Adipocyte (in vitro differentiated cells): ENCODE results near the gene RNF111.
A peak's percentile ranks its signal among the peaks of the same experiment; 100 is the strongest.
"Not testable (repeated sequence)": the region's sequence is repeated elsewhere in the genome, so short reads cannot be mapped to it uniquely, and the experiment has no call there.

ENCODE experiments used
- DNase-seq: peaks from one replicate; pipeline ENCODE4 v3.0.0-alpha.2; 2015; ENCODE audit warnings: low read depth
- H3K27me3 ChIP-seq: replicated peaks from 2 replicates; pipeline ENCODE4 v1.7.0; 2013; ENCODE audit warnings: mild to moderate bottlenecking, low read length, moderate library complexity; ENCODE audit not compliant: control insufficient read depth, insufficient read depth
- H3K36me3 ChIP-seq: 2 replicates; pipeline ENCODE4 v1.7.0; 2013; ENCODE audit warnings: low read length, mild to moderate bottlenecking, moderate library complexity; ENCODE audit not compliant: control insufficient read depth, insufficient read depth, severe bottlenecking
- H3K4me1 ChIP-seq: 2 replicates; pipeline ENCODE4 v1.7.0; 2013; ENCODE audit warnings: mild to moderate bottlenecking, low read length, moderate library complexity; ENCODE audit not compliant: control insufficient read depth, insufficient read depth
- H3K4me3 ChIP-seq: 2 replicates; pipeline ENCODE4 v1.7.0; 2013; ENCODE audit warnings: mild to moderate bottlenecking, low read length, moderate library complexity
- H3K9ac ChIP-seq: 2 replicates; pipeline ENCODE4 v1.7.0; 2013; ENCODE audit warnings: mild to moderate bottlenecking, low read length, moderate library complexity
- H3K9me3 ChIP-seq: 2 replicates; pipeline ENCODE4 v1.7.0; 2013; ENCODE audit warnings: mild to moderate bottlenecking, low read length, moderate library complexity; ENCODE audit not compliant: control insufficient read depth

The RNF111 gene

DNA sequence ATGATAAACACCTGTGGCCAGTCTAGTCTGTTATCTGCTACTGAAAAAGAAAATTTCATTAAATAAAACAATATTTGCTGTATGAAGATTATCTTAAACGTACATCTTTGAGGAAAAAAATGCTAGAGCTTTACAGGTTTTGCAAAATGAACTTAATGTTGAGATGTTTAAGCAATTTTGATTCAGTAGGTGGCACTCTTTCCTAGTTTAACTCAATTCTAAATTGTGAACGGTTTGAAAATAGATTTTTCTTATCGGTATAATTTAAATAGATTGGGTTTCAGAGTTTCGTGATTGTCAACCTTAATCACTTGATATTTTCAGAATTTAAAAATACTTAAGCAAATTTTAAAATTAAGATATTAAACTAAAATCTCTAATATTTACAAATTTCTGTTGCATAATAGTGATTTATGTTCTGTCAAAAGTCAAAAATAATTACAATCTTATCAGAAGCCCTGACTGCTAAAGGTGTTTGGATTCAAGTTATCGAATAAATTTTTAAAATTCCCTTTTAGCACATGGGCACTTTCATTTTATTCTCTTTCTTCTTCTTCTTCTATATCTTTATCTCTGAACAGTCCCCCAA lies 7.0 kb upstream of the RNF111 start:
- Histone ChIP-seq H3K9me3 (no peaks in the 10 kb centered on the region), H3K4me3 (no peak overlapping the region), H3K9ac (no peak overlapping the region), H3K4me1 (peaks cover 26% of the 10 kb centered on the region), H3K36me3 (no peaks in the 10 kb centered on the region), H3K27me3 (no peaks in the 10 kb centered on the region)
- peak; percentile 79 for DNase-seq

DNA sequence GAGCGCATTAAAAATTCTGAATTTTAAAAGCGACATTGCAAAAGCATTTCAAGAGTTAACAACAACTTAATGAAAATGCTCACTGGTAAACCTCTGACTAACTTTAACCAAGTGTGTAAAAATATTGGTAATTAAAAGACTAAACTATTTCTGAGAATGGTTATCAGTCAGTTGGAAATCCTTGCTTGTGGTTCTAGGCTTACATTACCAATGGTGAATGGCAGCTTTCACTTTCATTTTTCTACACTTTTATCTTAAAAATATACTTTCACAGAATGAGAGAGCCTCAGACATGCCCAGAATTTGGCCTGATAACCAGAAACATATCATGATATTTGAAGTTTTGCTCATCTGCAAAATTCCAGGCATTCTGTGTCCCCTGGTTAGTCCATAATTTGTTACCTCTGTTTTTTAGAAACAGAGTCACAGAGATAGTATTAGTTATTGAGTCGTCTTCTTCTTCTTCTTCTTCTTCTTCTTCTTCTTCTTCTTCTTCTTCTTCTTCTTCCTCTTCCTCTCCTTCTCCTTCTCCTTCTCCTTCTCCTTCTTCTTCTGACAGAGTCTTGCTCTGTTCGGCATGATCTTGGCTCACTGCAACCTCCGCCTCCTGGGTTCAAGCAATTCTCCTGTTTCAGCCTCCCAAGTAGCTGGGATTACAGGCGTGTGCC lies 5.5 kb upstream of the RNF111 start:
- Histone ChIP-seq H3K4me1 (peaks cover 30% of the 10 kb centered on the region), H3K36me3 (no peaks in the 10 kb centered on the region), H3K9me3 (no peaks in the 10 kb centered on the region), H3K27me3 (no peaks in the 10 kb centered on the region), H3K4me3 (no peak overlapping the region), H3K9ac (no peak overlapping the region)
- no peak for DNase-seq

GRCh38 chr15:58983261-58983660 lies 4.2 kb upstream of the RNF111 start:
- no peaks in the 10 kb centered on the region for H3K9me3 ChIP-seq
- peaks cover 33% of the 10 kb centered on the region for H3K4me1 ChIP-seq
- no peaks in the 10 kb centered on the region for H3K36me3 ChIP-seq
- no peaks in the 10 kb centered on the region for H3K27me3 ChIP-seq
- no peak for DNase-seq
- peak overlapping the region; percentile 22 for H3K9ac ChIP-seq
- no peak overlapping the region for H3K4me3 ChIP-seq

DNA sequence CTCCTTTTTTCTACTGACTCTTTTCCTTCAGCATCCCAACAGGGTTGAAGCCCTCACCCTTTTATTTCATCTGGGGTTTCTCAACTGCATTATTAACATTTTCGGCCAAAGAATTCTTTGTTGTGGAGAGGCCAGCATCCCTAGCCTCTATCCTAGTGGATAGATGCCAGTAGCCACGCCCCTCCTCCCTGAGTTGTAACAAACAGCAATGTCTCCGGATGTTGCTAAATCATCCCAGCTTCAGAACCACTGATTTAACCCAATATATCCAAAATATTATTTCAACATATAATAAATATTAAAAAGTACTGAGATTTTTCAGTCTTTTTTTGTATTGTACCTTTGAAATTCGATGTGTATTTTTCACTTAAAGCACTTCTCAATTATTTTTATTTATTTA lies 2.0 kb upstream of the RNF111 start:
- H3K9me3 ChIP-seq: no peaks in the 10 kb centered on the region
- peak overlapping the region; percentile 27 for H3K9ac ChIP-seq
- peaks cover 39% of the 10 kb centered on the region for H3K4me1 ChIP-seq
- H3K4me3 ChIP-seq: no peak overlapping the region
- peak; percentile 73 for DNase-seq
- H3K36me3 ChIP-seq: no peaks in the 10 kb centered on the region
- no peaks in the 10 kb centered on the region for H3K27me3 ChIP-seq

DNA sequence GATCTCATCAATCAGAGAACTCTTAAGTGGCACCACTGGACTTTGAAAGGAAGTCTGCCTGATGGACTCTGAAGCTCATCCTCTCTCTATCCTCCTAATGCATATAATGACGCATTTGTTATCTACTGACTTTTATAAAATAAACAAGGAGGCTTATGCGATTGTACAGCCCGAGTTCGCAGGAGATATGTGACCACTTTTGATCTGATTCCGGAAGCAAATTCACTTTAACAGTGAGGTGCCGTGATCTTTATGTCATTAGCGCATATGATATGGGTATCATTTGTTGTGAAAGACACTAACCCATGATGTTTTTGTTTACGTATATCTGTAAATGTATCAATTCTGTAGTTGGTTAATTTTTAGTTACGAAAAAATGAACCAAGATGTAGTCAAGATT lies 427 bp upstream of the RNF111 start:
- Histone ChIP-seq H3K27me3 (no peaks in the 10 kb centered on the region), H3K36me3 (peaks cover 4% of the 10 kb centered on the region), H3K9ac (peak overlapping the region; percentile 97), H3K4me1 (peaks cover 41% of the 10 kb centered on the region), H3K9me3 (no peaks in the 10 kb centered on the region), H3K4me3 (peak overlapping the region; percentile 100)
- peak; percentile 42 for DNase-seq

- Histone ChIP-seq H3K9ac (peak overlapping the region; percentile 97), H3K36me3 (peaks cover 9% of the 10 kb centered on the region), H3K27me3 (no peaks in the 10 kb centered on the region), H3K9me3 (no peaks in the 10 kb centered on the region), H3K4me1 (peaks cover 41% of the 10 kb centered on the region), H3K4me3 (peak overlapping the region; percentile 100)
- DNase-seq: peak; percentile 84
These were observed 733 bp downstream of the RNF111 start for GRCh38 chr15:58988006-58988785.

GRCh38 chr15:58992181-58992580 lies 4.7 kb downstream of the RNF111 start:
- Histone ChIP-seq H3K9ac (no peak overlapping the region), H3K4me1 (peaks cover 29% of the 10 kb centered on the region), H3K36me3 (peaks cover 9% of the 10 kb centered on the region), H3K9me3 (no peaks in the 10 kb centered on the region), H3K27me3 (no peaks in the 10 kb centered on the region), H3K4me3 (no peak overlapping the region)
- no peak for DNase-seq

- DNase-seq: no peak
- Histone ChIP-seq H3K4me3 (no peak overlapping the region), H3K4me1 (peaks cover 24% of the 10 kb centered on the region), H3K36me3 (peaks cover 9% of the 10 kb centered on the region), H3K27me3 (no peaks in the 10 kb centered on the region), H3K9ac (no peak overlapping the region), H3K9me3 (no peaks in the 10 kb centered on the region)
These were observed 7.5 kb downstream of the RNF111 start for GRCh38 chr15:58994906-58995453.

GRCh38 chr15:58999694-59000093 lies 12.2 kb downstream of the RNF111 start:
- H3K9ac ChIP-seq: no peak overlapping the region
- peaks cover 5% of the 10 kb centered on the region for H3K36me3 ChIP-seq
- no peaks in the 10 kb centered on the region for H3K9me3 ChIP-seq
- H3K4me1 ChIP-seq: peaks cover 14% of the 10 kb centered on the region
- H3K4me3 ChIP-seq: no peak overlapping the region
- DNase-seq: no peak
- no peaks in the 10 kb centered on the region for H3K27me3 ChIP-seq

- H3K36me3 ChIP-seq, H3K27me3 ChIP-seq, H3K4me3 ChIP-seq, H3K9me3 ChIP-seq, DNase-seq, H3K9ac ChIP-seq: not testable (repeated sequence)
- H3K4me1 ChIP-seq: peaks cover 14% of the 10 kb centered on the region
These were observed 12.8 kb downstream of the RNF111 start for GRCh38 chr15:59000251-59000650.

- no peak overlapping the region for H3K9ac ChIP-seq
- DNase-seq: no peak
- H3K9me3 ChIP-seq: no peaks in the 10 kb centered on the region
- peaks cover 10% of the 10 kb centered on the region for H3K4me1 ChIP-seq
- H3K4me3 ChIP-seq: no peak overlapping the region
- no peaks in the 10 kb centered on the region for H3K27me3 ChIP-seq
- peaks cover 22% of the 10 kb centered on the region for H3K36me3 ChIP-seq
These were observed 14.5 kb downstream of the RNF111 start for GRCh38 chr15:59001946-59002345.
